HG03457 (cell line): ENCODE measurements around the gene CDK2AP2.
"Not testable (repeated sequence)": the region's sequence is repeated elsewhere in the genome, so short reads cannot be mapped to it uniquely, and the experiment has no call there.

Source experiments
- ATAC-seq: cut with Tn5 transposase; IDR thresholded peaks from one replicate; pipeline ENCODE4 v1.9.1; 2021; ENCODE audit warnings: moderate number of reproducible peaks; ENCODE audit not compliant: unreplicated experiment

Gene CDK2AP2

GRCh38 chr11:67468056-67468455, 39.9 kb downstream of the CDK2AP2 start:
- ATAC-seq, result no peak

- no peak for ATAC-seq
Measured at GRCh38 chr11:67466962-67467771, 40.8 kb downstream of the CDK2AP2 start.

- no peak for ATAC-seq
Measured at GRCh38 chr11:67466367-67466766, 41.6 kb downstream of the CDK2AP2 start.

GRCh38 chr11:67465530-67465929, 42.4 kb downstream of the CDK2AP2 start:
- not testable (repeated sequence) for ATAC-seq

- no peak for ATAC-seq
Measured at GRCh38 chr11:67465189-67465510, 42.8 kb downstream of the CDK2AP2 start.

- no peak for ATAC-seq
Measured at GRCh38 chr11:67464411-67465188, 43.4 kb downstream of the CDK2AP2 start.

GRCh38 chr11:67463680-67464410, 44.1 kb downstream of the CDK2AP2 start:
- ATAC-seq, result no peak

GRCh38 chr11:67463186-67463585, 44.8 kb downstream of the CDK2AP2 start:
- no peak for ATAC-seq

GRCh38 chr11:67458266-67458665, 49.7 kb downstream of the CDK2AP2 start:
- ATAC-seq, result no peak

- no peak for ATAC-seq
Measured at GRCh38 chr11:67457453-67457852, 50.5 kb downstream of the CDK2AP2 start.
